Naive thymus-derived CD8-positive, alpha-beta T cell (primary cell): ENCODE measurements around the gene ACSF2. TPM values are rescaled to one million over a fixed set of nuclear protein-coding genes. Genes with fewer than 3 reads are reported as not detected.

Experiments used
- ATAC-seq, 2 donors: fragments of 150-1000 bp; cut with Tn5 transposase in 1 of 2; sonication (Bioruptor Pico), chemical (Tn5 transposase) in 1 of 2; 1 replicate in 1 of 2; 2 replicates in 1 of 2; pipeline ENCODE4 v1.10.0; 2021; ENCODE audit warnings: mild to moderate bottlenecking in 2 of 2, moderate library complexity in 2 of 2
- POLR2A ChIA-PET: fragments of 350-600 bp; sonication (Branson Sonifier 250); formaldehyde crosslinking; loops from one replicate; lab custom pipeline; 2021; ENCODE audit warnings: antibody characterized with exemption; lab: Charles Lee
- DNase-seq, 10 donors: peaks; one replicate each; pipeline versions ENCODE4 v3.0.0 to v3.0.0-alpha.2; 2020 to 2022
- H3K27ac Mint-ChIP-seq, 10 donors: one replicate each; pipeline ENCODE4 v1.8.0; 2020 to 2022; ENCODE audit warnings: mild to moderate bottlenecking in 10 of 10, mixed read lengths in 10 of 10, moderate library complexity in 4 of 10, inconsistent platforms in 1 of 10
- H3K27me3 Mint-ChIP-seq, 5 donors: one replicate each; pipeline ENCODE4 v1.8.0; 2021 to 2022; ENCODE audit warnings: mixed read lengths in 5 of 5
- H3K36me3 Mint-ChIP-seq, 3 donors: one replicate each; pipeline ENCODE4 v1.8.0; 2020 to 2022; ENCODE audit warnings: mixed read lengths in 3 of 3, mild to moderate bottlenecking in 2 of 3, inconsistent platforms in 1 of 3
- H3K4me1 Mint-ChIP-seq, 4 donors: one replicate each; pipeline ENCODE4 v1.8.0; 2021 to 2022; ENCODE audit warnings: mixed read lengths in 4 of 4
- H3K4me3 Mint-ChIP-seq, 10 donors: one replicate each; pipeline ENCODE4 v1.8.0; 2020 to 2022; ENCODE audit warnings: mild to moderate bottlenecking in 10 of 10, mixed read lengths in 10 of 10, moderate library complexity in 6 of 10, inconsistent platforms in 1 of 10
- H3K9me3 Mint-ChIP-seq, 9 donors: one replicate each; pipeline ENCODE4 v1.8.0; 2020 to 2022; ENCODE audit warnings: mixed read lengths in 9 of 9, mild to moderate bottlenecking in 3 of 9, inconsistent platforms in 1 of 9, moderate library complexity in 1 of 9
- polyA plus RNA-seq, 3 donors: library from polyadenylated mRNA; unstranded; fragments of 300-500 nt; fragmentation: Illumina TruSeq; gene quantifications; one replicate each; pipeline ENCODE4 v1.2.3, GENCODE V29; 2021
- total RNA-seq, 8 experiments: library from RNA in 2 of 8; stranded (reverse) in 2 of 8; gene quantifications; one replicate each; pipeline ENCODE4 v1.2.3 and lab custom pipeline; 2021 to 2026

The ACSF2 gene
- total and polyA plus RNA-seq, 5 experiments from 2014 or later, result 1.2 to 25.9 (median 2.3) TPM

GRCh38 chr17:50502301-50502990 lies 76.4 kb downstream of the ACSF2 start:
- Mint-ChIP-seq H3K4me1 (peaks cover 5 to 16% (median 14%) of the 10 kb centered on the region in 4 donors), H3K9me3 (no peaks in the 10 kb centered on the region), H3K27ac (peak overlapping the region in 2 of 10 donors; percentile 53 to 87), H3K4me3 (no peak overlapping the region), H3K36me3 (no peaks in the 10 kb centered on the region), H3K27me3 (no peaks in the 10 kb centered on the region)
- no peak for DNase-seq
- no peak for ATAC-seq
- POLR2A ChIA-PET, result no interaction called here

- POLR2A ChIA-PET, result no interaction called here
- Mint-ChIP-seq H3K4me1 (peaks cover 15 to 37% (median 31%) of the 10 kb centered on the region in 4 donors), H3K4me3 (peak overlapping the region in 1 of 10 donors; percentile 65), H3K36me3 (no peaks in the 10 kb centered on the region), H3K27ac (peak overlapping the region in 3 of 10 donors; percentile 32 to 80 (median 63)), H3K27me3 (no peaks in the 10 kb centered on the region), H3K9me3 (no peaks in the 10 kb centered on the region)
- DNase-seq, result no peak
- no peak for ATAC-seq
These were observed 79.6 kb downstream of the ACSF2 start for GRCh38 chr17:50505591-50506130.

GRCh38 chr17:50506298-50506697 lies 80.3 kb downstream of the ACSF2 start:
- Mint-ChIP-seq H3K4me1 (peaks cover 15 to 43% (median 33%) of the 10 kb centered on the region in 4 donors), H3K27me3 (no peaks in the 10 kb centered on the region), H3K27ac (peak overlapping the region in 9 of 10 donors; percentile 10 to 80 (median 60)), H3K36me3 (no peaks in the 10 kb centered on the region), H3K9me3 (no peaks in the 10 kb centered on the region), H3K4me3 (peak overlapping the region in 3 of 10 donors; percentile 1 to 33 (median 25))
- DNase-seq, result no peak
- POLR2A ChIA-PET, result interaction anchor here (0.5 kb wide), 1 partner anchor 10 kb away, joined by 4 read pairs; no protein-coding TSS in a partner anchor
- ATAC-seq, result no peak

GRCh38 chr17:50507871-50508572 lies 82.0 kb downstream of the ACSF2 start, which contains the start of gene MYCBPAP:
MYCBPAP (plus strand) TSS chr17:50508439; CDS start chr17:50508675, 236 bp downstream.
- H3K4me3 Mint-ChIP-seq, result peak within 1 kb of the TSS; percentile 87 to 95 (median 93)
- H3K4me1 Mint-ChIP-seq, result peaks cover 19 to 48% (median 36%) of the 10 kb centered on the region in 4 donors
- no peaks in the 10 kb centered on the region for H3K27me3 Mint-ChIP-seq
- H3K36me3 Mint-ChIP-seq, result no peaks in the 10 kb centered on the region
- peak; percentile 73 to 87 (median 80) for DNase-seq
- peak; percentile 82 to 91 for ATAC-seq
- no peaks in the 10 kb centered on the region for H3K9me3 Mint-ChIP-seq
- POLR2A ChIA-PET, result no interaction called here
- H3K27ac Mint-ChIP-seq, result peak within 1 kb of the TSS; percentile 71 to 96 (median 93)

GRCh38 chr17:50508573-50509460 lies 82.8 kb downstream of the ACSF2 start:
- Mint-ChIP-seq H3K27me3 (no peaks in the 10 kb centered on the region), H3K9me3 (no peaks in the 10 kb centered on the region)
- ATAC-seq, result no peak

GRCh38 chr17:50511058-50511457 lies 85.0 kb downstream of the ACSF2 start:
- DNase-seq (no peak), ATAC-seq (no peak)
- H3K9me3 Mint-ChIP-seq, result no peaks in the 10 kb centered on the region
- POLR2A ChIA-PET, result interaction anchor here (1.4 kb wide), 1 partner anchor 26 kb away, joined by 3 read pairs; no protein-coding TSS in a partner anchor
- peak overlapping the region in 4 of 10 donors; percentile 27 to 48 (median 38) for H3K27ac Mint-ChIP-seq
- H3K4me1 Mint-ChIP-seq, result peaks cover 15 to 31% (median 22%) of the 10 kb centered on the region in 4 donors
- no peak overlapping the region for H3K4me3 Mint-ChIP-seq
- no peaks in the 10 kb centered on the region for H3K27me3 Mint-ChIP-seq
- no peaks in the 10 kb centered on the region for H3K36me3 Mint-ChIP-seq

More at GRCh38 chr17:50508573-50509460, 82.8 kb downstream of the ACSF2 start:
- H3K27ac Mint-ChIP-seq, result peak overlapping the region; percentile 71 to 96 (median 88)
- no peak for DNase-seq
- POLR2A ChIA-PET, result interaction anchor here (0.6 to 0.7 kb wide), 2 partner anchors 73 to 122 kb away, joined by 3 read pairs; no protein-coding TSS in a partner anchor
- peaks cover 16 to 44% (median 32%) of the 10 kb centered on the region in 4 donors for H3K4me1 Mint-ChIP-seq
- no peaks in the 10 kb centered on the region for H3K36me3 Mint-ChIP-seq
- peak overlapping the region; percentile 87 to 95 (median 92) for H3K4me3 Mint-ChIP-seq

GRCh38 chr17:50513495-50513894 lies 87.5 kb downstream of the ACSF2 start:
- no peak for DNase-seq
- H3K27ac Mint-ChIP-seq, result no peak overlapping the region
- H3K4me1 Mint-ChIP-seq, result peaks cover 11 to 25% (median 16%) of the 10 kb centered on the region in 4 donors
- ATAC-seq, result no peak
- no peaks in the 10 kb centered on the region for H3K36me3 Mint-ChIP-seq
- no peak overlapping the region for H3K4me3 Mint-ChIP-seq
- no peaks in the 10 kb centered on the region for H3K27me3 Mint-ChIP-seq
- POLR2A ChIA-PET, result interaction anchor here (0.7 kb wide), 1 partner anchor 256 kb away, joined by 4 read pairs; no protein-coding TSS in a partner anchor
- H3K9me3 Mint-ChIP-seq, result no peaks in the 10 kb centered on the region

GRCh38 chr17:50514388-50514787 lies 88.4 kb downstream of the ACSF2 start:
- ATAC-seq (no peak), DNase-seq (peak in 1 of 10 donors; percentile 16)
- POLR2A ChIA-PET, result no interaction called here
- Mint-ChIP-seq H3K27ac (no peak overlapping the region), H3K36me3 (no peaks in the 10 kb centered on the region), H3K27me3 (no peaks in the 10 kb centered on the region), H3K4me3 (no peak overlapping the region), H3K4me1 (peaks cover 6 to 18% (median 9%) of the 10 kb centered on the region in 4 donors), H3K9me3 (no peaks in the 10 kb centered on the region)

GRCh38 chr17:50514936-50515702 lies 89.1 kb downstream of the ACSF2 start:
- ATAC-seq (no peak), DNase-seq (peak in 1 of 10 donors; percentile 32)
- Mint-ChIP-seq H3K4me3 (no peak overlapping the region), H3K4me1 (peaks cover 4 to 12% (median 6%) of the 10 kb centered on the region in 4 donors), H3K27me3 (no peaks in the 10 kb centered on the region), H3K9me3 (no peaks in the 10 kb centered on the region), H3K27ac (no peak overlapping the region), H3K36me3 (no peaks in the 10 kb centered on the region)
- POLR2A ChIA-PET, result no interaction called here

GRCh38 chr17:50517011-50517410 lies 91.0 kb downstream of the ACSF2 start:
- ATAC-seq, result no peak
- Mint-ChIP-seq H3K27ac (peak overlapping the region in 2 of 10 donors; percentile 11 to 14), H3K27me3 (no peaks in the 10 kb centered on the region), H3K4me1 (peaks cover 0 to 4% (median 0%) of the 10 kb centered on the region in 4 donors), H3K9me3 (no peaks in the 10 kb centered on the region), H3K4me3 (no peak overlapping the region), H3K36me3 (no peaks in the 10 kb centered on the region)
- DNase-seq, result no peak
- POLR2A ChIA-PET, result interaction anchor here (0.6 kb wide), 1 partner anchor 43 kb away, joined by 3 read pairs; no protein-coding TSS in a partner anchor
